Heart right ventricle (tissue), 16 donors: ENCODE data around the gene CSN3. TPM values are rescaled to one million over a fixed set of nuclear protein-coding genes. Genes with fewer than 3 reads are reported as not detected.
"Not testable (repeated sequence)": the region's sequence is repeated elsewhere in the genome, so short reads cannot be mapped to it uniquely, and the experiment has no call there.

Source experiments
- ATAC-seq, 8 donors: fragments of 200-7000 bp; cut with Tn5 transposase; one replicate each; pipeline ENCODE4 v1.9.1; 2020; ENCODE audit warnings: mild to moderate bottlenecking in 8 of 8, moderate library complexity in 8 of 8, moderate number of reproducible peaks in 1 of 8
- DNase-seq, 2 donors: peaks; one replicate each; pipeline ENCODE4 v3.0.0-alpha.2; 2020
- H3K27ac ChIP-seq, 10 donors: fragments of 200-600 bp; sonication (generic) in 2 of 10; one replicate each; pipeline versions ENCODE4 v1.5.0 to v1.8.0; 2020 to 2022; ENCODE audit warnings: mild to moderate bottlenecking in 3 of 10
- H3K27me3 ChIP-seq, 7 donors: fragments of 200-600 bp; one replicate each; pipeline ENCODE4 v1.8.0; 2021 to 2022; ENCODE audit warnings: mild to moderate bottlenecking in 2 of 7
- H3K36me3 ChIP-seq, 9 donors: fragments of 200-600 bp; sonication (generic) in 1 of 9; one replicate each; pipeline versions ENCODE4 v1.5.0 to v1.8.0; 2020 to 2022; ENCODE audit warnings: mild to moderate bottlenecking in 2 of 9
- H3K4me1 ChIP-seq, 9 donors: fragments of 200-600 bp; sonication (generic) in 1 of 9; one replicate each; pipeline versions ENCODE4 v1.5.0 to v1.8.0; 2020 to 2022; ENCODE audit warnings: mild to moderate bottlenecking in 4 of 9
- H3K4me3 ChIP-seq, 10 donors: fragments of 200-600 bp; sonication (generic) in 2 of 10; one replicate each; pipeline versions ENCODE4 v1.5.0 to v1.8.0; 2020 to 2022; ENCODE audit warnings: mild to moderate bottlenecking in 7 of 10, moderate library complexity in 2 of 10
- H3K9me3 ChIP-seq, 11 donors: fragments of 200-600 bp in 10 of 11; sonication (generic) in 2 of 11; one replicate each; pipeline versions ENCODE4 v1.5.0 to v1.8.0; 2013 to 2022; ENCODE audit warnings: mild to moderate bottlenecking in 2 of 11, control low read depth in 1 of 11, moderate library complexity in 1 of 11
- WGBS, 2 donors: extraction: QIAGEN DNeasy Blood & Tissue Kit; methylation state at CpG; one replicate each; pipeline ENCODE4 v1.1.7; 2013; ENCODE audit warnings: inconsistent platforms in 1 of 2; 5-methylcytosine and 5-hydroxymethylcytosine counted together
- intact Hi-C, 10 donors: fragments of 100-400 bp; cut with DNase I; formaldehyde crosslinking; loops; one replicate each; pipeline versions ENCODE4 v1.11.1 to v1.14.2; 2022
- long read RNA-seq, 3 donors: library from polyadenylated mRNA; unstranded; transcript quantifications; one replicate each; pipeline ENCODE4 v2.0.0, GENCODE V29; 2020 to 2021
- polyA plus RNA-seq, 2 donors: library from polyadenylated mRNA; stranded (reverse); fragments of 200-250 nt; gene quantifications; one replicate each; pipeline ENCODE4 v1.2.3, GENCODE V29; 2013
- total RNA-seq, 10 donors: library from RNA; stranded (reverse); fragmentation: NEBNext Ultra II Directional in 3 of 10; extraction: Animal tissue kit (Norgen Biotek cat#: 25700) in 3 of 10; gene quantifications; one replicate each; pipeline versions ENCODE4 v1.2.1 to v1.2.4, GENCODE V29; 2021 to 2023
- TF ChIP-seq, protein P1 (sequence below), 9 donors: fragments of 200-600 bp; sonication (generic) in 2 of 9; IDR thresholded peaks; one replicate each; pipeline versions ENCODE4 v1.5.0 to v1.8.0; 2021 to 2022; ENCODE audit warnings: antibody characterized with exemption in 9 of 9, mild to moderate bottlenecking in 5 of 9, moderate library complexity in 1 of 9
- donor health status: Arrhythmogenic right ventricular cardiomyopathy.
- donor health status: ischemic (EF 13 %, LVEDD 7.1; RV severe dilation, severe dysfunction).
- donor health status: healthy with polysubstance abuse.
- donor health status: DM: no; HTN: yes; CAD: no.
- donor health status: DM: no; HTN: no; CAD: no.
- donor health status: ischemic (EF 25% LVEDD 6.9; RV normal size, moderate dysfunction).
- donor health status: ischemic (EF 25% LVEDD 5.7; RV mildly dilated, moderate dysfunction).
- donor health status: healthy.
- donor health status: DM: yes; HTN: yes; CAD: no.
- donor health status: Ischemic cardiomyopathy.
- donor health status: ischemic (EF 35%, LVEDD 5.7; RV mildly dilated, moderate dysfunction).
- donor health status: nonischemic (EF 11% LVEDD 7.7; RV severe dilation, severe dysfunction).
- donor health status: DM: yes; HTN: yes; CAD: no.
- donor health status: PGD.
- donor health status: ischemic (EF 29% LVEDD 5.4; RV normal size, mild dysfunction).
- donor health status: nonischemic (EF 23%, LVEDD 6.1; RV moderate dilation, normal function).

Gene CSN3, protein sequence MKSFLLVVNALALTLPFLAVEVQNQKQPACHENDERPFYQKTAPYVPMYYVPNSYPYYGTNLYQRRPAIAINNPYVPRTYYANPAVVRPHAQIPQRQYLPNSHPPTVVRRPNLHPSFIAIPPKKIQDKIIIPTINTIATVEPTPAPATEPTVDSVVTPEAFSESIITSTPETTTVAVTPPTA
- total RNA-seq (not detected), polyA plus RNA-seq (not detected)
- long read RNA-seq, donor 1 = 0 reads
- long read RNA-seq, donor 2 = 0 reads
- long read RNA-seq, donor 3 = 0 reads

DNA sequence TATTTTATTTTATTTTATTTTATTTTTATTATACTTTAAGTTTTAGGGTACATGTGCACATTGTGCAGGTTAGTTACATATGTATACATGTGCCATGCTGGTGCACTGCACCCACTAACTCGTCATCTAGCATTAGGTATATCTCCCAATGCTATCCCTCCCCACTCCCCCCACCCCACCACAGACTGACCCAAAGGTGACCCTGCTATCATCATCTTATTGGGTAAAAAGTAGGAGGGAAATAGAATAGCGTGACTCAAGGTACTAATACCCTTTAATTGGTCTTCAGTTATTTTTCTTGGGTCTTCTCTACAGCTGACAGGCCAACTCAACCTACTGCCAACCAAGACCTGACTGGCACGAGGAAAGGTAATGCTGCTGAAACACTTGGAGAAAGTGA lies at the start of gene CSN3:
Gene CSN3 (plus strand): TSS at position 301 of the 400 bp plus-strand sequence. CDS start 2,223 bp downstream, outside the sequence.
- ATAC-seq, H3K4me1 ChIP-seq, intact Hi-C loops, H3K9me3 ChIP-seq, H3K36me3 ChIP-seq, H3K4me3 ChIP-seq, H3K27ac ChIP-seq, H3K27me3 ChIP-seq, DNase-seq: not testable (repeated sequence)
- 88 to 91% methylated on average over 2 to 3 of the region's 3 CpGs for WGBS, 2 donors

DNA sequence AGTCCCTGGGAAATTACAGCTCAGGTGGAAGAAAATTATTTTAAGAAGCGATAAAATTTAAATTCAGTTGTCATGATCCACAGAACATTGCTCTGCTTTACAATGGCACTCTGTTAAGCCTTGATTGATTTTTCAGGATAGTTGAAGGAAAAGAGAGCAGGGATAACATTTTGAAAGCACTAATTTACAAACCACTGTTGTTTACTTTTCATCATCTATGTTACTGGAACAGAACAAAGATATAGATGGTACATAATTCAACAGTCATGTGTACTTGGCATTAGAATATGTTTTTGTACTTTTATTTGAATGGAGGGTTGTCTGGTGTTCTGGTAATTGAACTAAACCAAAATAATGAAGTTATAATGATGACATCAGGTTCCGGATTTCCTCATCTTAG lies 49.5 kb upstream of the CSN3 start:
- 84 to 87% methylated on average over 2 of the region's 2 CpGs for WGBS, 2 donors
- no peaks in the 10 kb centered on the region for H3K27me3 ChIP-seq
- peaks cover 0 to 10% (median 0%) of the 10 kb centered on the region in 11 donors for H3K9me3 ChIP-seq
- DNase-seq = no peak
- intact Hi-C loops = no loop called here
- TF ChIP-seq, protein P1, sequence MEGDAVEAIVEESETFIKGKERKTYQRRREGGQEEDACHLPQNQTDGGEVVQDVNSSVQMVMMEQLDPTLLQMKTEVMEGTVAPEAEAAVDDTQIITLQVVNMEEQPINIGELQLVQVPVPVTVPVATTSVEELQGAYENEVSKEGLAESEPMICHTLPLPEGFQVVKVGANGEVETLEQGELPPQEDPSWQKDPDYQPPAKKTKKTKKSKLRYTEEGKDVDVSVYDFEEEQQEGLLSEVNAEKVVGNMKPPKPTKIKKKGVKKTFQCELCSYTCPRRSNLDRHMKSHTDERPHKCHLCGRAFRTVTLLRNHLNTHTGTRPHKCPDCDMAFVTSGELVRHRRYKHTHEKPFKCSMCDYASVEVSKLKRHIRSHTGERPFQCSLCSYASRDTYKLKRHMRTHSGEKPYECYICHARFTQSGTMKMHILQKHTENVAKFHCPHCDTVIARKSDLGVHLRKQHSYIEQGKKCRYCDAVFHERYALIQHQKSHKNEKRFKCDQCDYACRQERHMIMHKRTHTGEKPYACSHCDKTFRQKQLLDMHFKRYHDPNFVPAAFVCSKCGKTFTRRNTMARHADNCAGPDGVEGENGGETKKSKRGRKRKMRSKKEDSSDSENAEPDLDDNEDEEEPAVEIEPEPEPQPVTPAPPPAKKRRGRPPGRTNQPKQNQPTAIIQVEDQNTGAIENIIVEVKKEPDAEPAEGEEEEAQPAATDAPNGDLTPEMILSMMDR (IDR thresholded peaks at IDR 0.05) = no peak
- H3K27ac ChIP-seq = no peak overlapping the region
- no peaks in the 10 kb centered on the region for H3K36me3 ChIP-seq
- no peak overlapping the region for H3K4me3 ChIP-seq
- ATAC-seq = no peak
- no peaks in the 10 kb centered on the region for H3K4me1 ChIP-seq

DNA sequence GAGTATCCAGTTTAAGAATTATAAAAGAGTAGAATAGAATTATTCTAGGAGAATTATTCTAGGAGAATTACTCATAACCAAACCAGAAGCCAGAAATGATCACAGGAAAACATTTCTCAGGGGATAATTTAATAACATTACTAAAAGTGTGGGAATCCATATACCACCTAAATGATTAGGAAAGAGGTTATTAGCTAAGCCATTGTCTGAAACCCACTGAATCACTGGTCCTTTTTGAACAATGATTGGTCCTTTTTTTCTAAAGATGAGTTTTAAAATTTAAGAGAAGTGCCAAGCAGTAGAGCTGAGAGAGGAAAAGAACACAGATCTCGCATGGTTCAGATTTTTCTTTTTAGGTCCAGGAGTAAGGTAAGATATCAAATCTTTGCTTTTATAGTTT lies 47.0 kb upstream of the CSN3 start, which contains the start of gene ODAM:
Gene ODAM (plus strand): TSS at position 301 of the 400 bp plus-strand sequence. CDS start 819 bp downstream, outside the sequence.
- no peak within 1 kb of the TSS for H3K4me3 ChIP-seq
- DNase-seq (no peak), ATAC-seq (no peak)
- WGBS, 2 donors = 85 to 86% methylated on average over 1 of the region's 1 CpG
- intact Hi-C loops = no loop called here
- H3K27me3 ChIP-seq = no peaks in the 10 kb centered on the region
- no peaks in the 10 kb centered on the region for H3K36me3 ChIP-seq
- H3K9me3 ChIP-seq = peaks cover 0 to 3% (median 0%) of the 10 kb centered on the region in 11 donors
- TF ChIP-seq, protein P1 (IDR thresholded peaks at IDR 0.05) = no peak
- H3K27ac ChIP-seq = no peak within 1 kb of the TSS
- no peaks in the 10 kb centered on the region for H3K4me1 ChIP-seq

DNA sequence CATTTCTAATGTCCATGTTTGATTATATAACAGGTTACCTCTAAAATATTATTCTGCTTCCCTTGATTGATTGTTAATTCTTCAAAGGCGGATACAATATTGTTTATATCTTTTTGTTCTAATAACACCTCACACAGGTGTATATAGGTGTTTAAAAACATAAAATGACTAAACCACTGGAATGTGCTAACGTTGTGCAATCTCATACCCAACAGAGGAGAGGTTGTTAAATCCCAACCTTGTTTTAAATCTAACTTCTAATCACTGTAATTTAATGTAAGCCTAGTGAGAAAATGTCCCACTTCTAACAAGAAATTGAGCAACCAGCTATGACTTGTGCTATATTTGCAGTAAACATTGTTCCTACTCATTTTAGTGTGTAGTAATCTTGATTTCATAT lies 45.5 kb upstream of the CSN3 start:
- WGBS, 2 donors = 80 to 87% methylated on average over 2 of the region's 2 CpGs
- DNase-seq = no peak
- intact Hi-C loops = no loop called here
- Histone ChIP-seq H3K36me3 (no peaks in the 10 kb centered on the region), H3K4me3 (no peak overlapping the region), H3K27me3 (no peaks in the 10 kb centered on the region), H3K9me3 (no peaks in the 10 kb centered on the region), H3K27ac (no peak overlapping the region), H3K4me1 (no peaks in the 10 kb centered on the region)
- TF ChIP-seq, protein P1 (IDR thresholded peaks at IDR 0.05) = no peak
- no peak for ATAC-seq

DNA sequence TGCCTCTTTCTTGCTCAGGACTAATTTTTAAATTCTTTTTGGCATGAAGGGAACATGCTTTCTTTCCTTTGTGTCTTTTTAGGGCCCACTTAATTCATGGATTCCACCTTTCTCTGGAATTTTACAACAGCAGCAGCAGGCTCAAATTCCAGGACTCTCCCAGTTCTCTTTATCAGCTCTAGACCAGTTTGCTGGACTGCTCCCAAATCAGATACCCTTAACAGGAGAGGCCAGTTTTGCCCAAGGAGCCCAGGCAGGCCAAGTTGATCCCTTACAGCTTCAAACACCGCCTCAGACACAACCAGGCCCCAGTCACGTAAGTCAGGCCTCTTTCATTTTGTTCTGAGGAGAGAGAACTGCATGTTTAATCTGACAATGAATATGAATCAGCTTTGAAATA lies 44.6 kb upstream of the CSN3 start:
- 68 to 69% methylated on average over 2 of the region's 2 CpGs for WGBS, 2 donors
- H3K27ac ChIP-seq = no peak overlapping the region
- TF ChIP-seq, protein P1 (IDR thresholded peaks at IDR 0.05) = no peak
- DNase-seq (no peak), ATAC-seq (no peak)
- no peaks in the 10 kb centered on the region for H3K4me1 ChIP-seq
- intact Hi-C loops = no loop called here
- H3K4me3 ChIP-seq = no peak overlapping the region
- no peaks in the 10 kb centered on the region for H3K36me3 ChIP-seq
- H3K9me3 ChIP-seq = no peaks in the 10 kb centered on the region
- no peaks in the 10 kb centered on the region for H3K27me3 ChIP-seq
